ENCODE measurements around the gene SEC14L1.

The SEC14L1 gene

DNA sequence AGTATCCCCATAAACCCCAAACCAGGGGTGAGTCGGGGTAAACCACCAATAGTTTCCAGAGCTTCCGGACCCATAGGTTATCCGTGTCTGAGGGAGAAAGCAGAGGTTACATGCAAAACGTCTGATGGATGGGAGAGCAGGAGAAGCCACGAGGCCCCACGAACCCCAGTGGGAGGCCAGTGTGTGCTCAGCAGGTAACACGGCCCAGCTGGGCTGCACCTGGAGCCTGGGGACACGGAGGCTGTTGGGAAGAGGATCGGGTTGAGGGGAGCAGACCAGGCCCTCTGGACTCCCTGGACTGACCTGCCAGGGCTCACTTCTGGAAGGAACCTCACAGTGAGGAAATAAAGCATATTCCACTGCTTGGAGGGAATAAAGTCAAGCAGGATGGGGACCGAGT is 78.1 kb downstream of the SEC14L1 start:
- Histone ChIP-seq H3K9ac (ENCODE audit: low read length) (no peak overlapping the region), H3K4me1 (ENCODE audit: control insufficient read depth, insufficient read depth, low read length) (no peaks in the 10 kb centered on the region), H3K27me3 (ENCODE audit: control insufficient read depth, insufficient read depth, low read length) (no peaks in the 10 kb centered on the region), H3K36me3 (ENCODE audit: control insufficient read depth, insufficient read depth, low read length) (peaks cover 27% of the 10 kb centered on the region), H3K9me3 (ENCODE audit: control insufficient read depth, insufficient read depth, low read depth, low read length) (no peaks in the 10 kb centered on the region), H3K27ac (ENCODE audit: low read depth, low read length) (no peak overlapping the region), H3K4me3 (ENCODE audit: low read depth, low read length) (no peak overlapping the region)

GRCh38 chr17:77222356-77222755 is 81.6 kb downstream of the SEC14L1 start:
- H3K27me3 ChIP-seq (ENCODE audit: control insufficient read depth, insufficient read depth, low read length), result no peaks in the 10 kb centered on the region
- no peak overlapping the region for H3K9ac ChIP-seq (ENCODE audit: low read length)
- no peaks in the 10 kb centered on the region for H3K4me1 ChIP-seq (ENCODE audit: control insufficient read depth, insufficient read depth, low read length)
- H3K27ac ChIP-seq (ENCODE audit: low read depth, low read length), result no peak overlapping the region
- H3K4me3 ChIP-seq (ENCODE audit: low read depth, low read length), result no peak overlapping the region
- 0 out of 2 replicates have a peak, but pooled peaks cover 5% of the 10 kb centered on the region for H3K9me3 ChIP-seq (ENCODE audit: control insufficient read depth, insufficient read depth, low read depth, low read length)
- peaks cover 14% of the 10 kb centered on the region for H3K36me3 ChIP-seq (ENCODE audit: control insufficient read depth, insufficient read depth, low read length)

- Histone ChIP-seq H3K9ac (ENCODE audit: low read length) (no peak overlapping the region), H3K4me1 (ENCODE audit: control insufficient read depth, insufficient read depth, low read length) (no peaks in the 10 kb centered on the region), H3K4me3 (ENCODE audit: low read depth, low read length) (no peak overlapping the region), H3K36me3 (ENCODE audit: control insufficient read depth, insufficient read depth, low read length) (0 out of 2 replicates have a peak, but pooled peaks cover 2% of the 10 kb centered on the region), H3K9me3 (ENCODE audit: control insufficient read depth, insufficient read depth, low read depth, low read length) (0 out of 2 replicates have a peak, but pooled peaks cover 5% of the 10 kb centered on the region), H3K27ac (ENCODE audit: low read depth, low read length) (no peak overlapping the region), H3K27me3 (ENCODE audit: control insufficient read depth, insufficient read depth, low read length) (no peaks in the 10 kb centered on the region)
Observed at GRCh38 chr17:77223642-77224420, 83.1 kb downstream of the SEC14L1 start.

DNA sequence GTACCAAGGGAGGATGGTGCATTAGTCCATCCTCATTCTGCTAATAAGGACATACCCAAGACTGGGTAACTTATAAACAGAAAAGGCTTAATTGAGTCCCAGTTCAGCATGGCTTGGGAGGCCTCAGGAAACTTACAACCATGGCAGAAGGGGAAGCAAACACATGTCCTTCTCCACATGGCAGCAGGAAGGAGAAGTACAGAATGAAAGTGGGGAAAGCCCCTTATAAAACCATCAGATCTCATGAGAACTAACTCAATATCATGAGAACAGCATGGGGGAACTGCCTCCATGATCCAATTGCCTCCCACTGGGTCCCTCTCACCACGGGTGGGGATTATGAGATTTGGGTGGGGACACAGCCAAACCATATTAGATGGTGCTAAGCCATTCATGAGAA is 84.5 kb downstream of the SEC14L1 start:
- H3K4me1 ChIP-seq (ENCODE audit: control insufficient read depth, insufficient read depth, low read length), result no peaks in the 10 kb centered on the region
- H3K9ac ChIP-seq (ENCODE audit: low read length), result no peak overlapping the region
- no peaks in the 10 kb centered on the region for H3K36me3 ChIP-seq (ENCODE audit: control insufficient read depth, insufficient read depth, low read length)
- 0 out of 2 replicates have a peak, but pooled peaks cover 5% of the 10 kb centered on the region for H3K9me3 ChIP-seq (ENCODE audit: control insufficient read depth, insufficient read depth, low read depth, low read length)
- H3K27ac ChIP-seq (ENCODE audit: low read depth, low read length), result no peak overlapping the region
- H3K4me3 ChIP-seq (ENCODE audit: low read depth, low read length), result no peak overlapping the region
- no peaks in the 10 kb centered on the region for H3K27me3 ChIP-seq (ENCODE audit: control insufficient read depth, insufficient read depth, low read length)

GRCh38 chr17:77227461-77228240 is 86.9 kb downstream of the SEC14L1 start:
- Histone ChIP-seq H3K9ac (ENCODE audit: low read length) (no peak overlapping the region), H3K27me3 (ENCODE audit: control insufficient read depth, insufficient read depth, low read length) (no peaks in the 10 kb centered on the region)

GRCh38 chr17:77228241-77228752 is 87.5 kb downstream of the SEC14L1 start:
- Histone ChIP-seq H3K4me3 (ENCODE audit: low read depth, low read length) (no peak overlapping the region), H3K27ac (ENCODE audit: low read depth, low read length) (no peak overlapping the region), H3K9me3 (ENCODE audit: control insufficient read depth, insufficient read depth, low read depth, low read length) (0 out of 2 replicates have a peak, but pooled peaks cover 5% of the 10 kb centered on the region), H3K36me3 (ENCODE audit: control insufficient read depth, insufficient read depth, low read length) (no peaks in the 10 kb centered on the region), H3K27me3 (ENCODE audit: control insufficient read depth, insufficient read depth, low read length) (no peaks in the 10 kb centered on the region), H3K4me1 (ENCODE audit: control insufficient read depth, insufficient read depth, low read length) (no peaks in the 10 kb centered on the region), H3K9ac (ENCODE audit: low read length) (no peak overlapping the region)

More at GRCh38 chr17:77227461-77228240, 86.9 kb downstream of the SEC14L1 start:
- Histone ChIP-seq H3K4me1 (ENCODE audit: control insufficient read depth, insufficient read depth, low read length) (no peaks in the 10 kb centered on the region), H3K27ac (ENCODE audit: low read depth, low read length) (no peak overlapping the region), H3K4me3 (ENCODE audit: low read depth, low read length) (no peak overlapping the region), H3K36me3 (ENCODE audit: control insufficient read depth, insufficient read depth, low read length) (no peaks in the 10 kb centered on the region), H3K9me3 (ENCODE audit: control insufficient read depth, insufficient read depth, low read depth, low read length) (0 out of 2 replicates have a peak, but pooled peaks cover 5% of the 10 kb centered on the region)

DNA sequence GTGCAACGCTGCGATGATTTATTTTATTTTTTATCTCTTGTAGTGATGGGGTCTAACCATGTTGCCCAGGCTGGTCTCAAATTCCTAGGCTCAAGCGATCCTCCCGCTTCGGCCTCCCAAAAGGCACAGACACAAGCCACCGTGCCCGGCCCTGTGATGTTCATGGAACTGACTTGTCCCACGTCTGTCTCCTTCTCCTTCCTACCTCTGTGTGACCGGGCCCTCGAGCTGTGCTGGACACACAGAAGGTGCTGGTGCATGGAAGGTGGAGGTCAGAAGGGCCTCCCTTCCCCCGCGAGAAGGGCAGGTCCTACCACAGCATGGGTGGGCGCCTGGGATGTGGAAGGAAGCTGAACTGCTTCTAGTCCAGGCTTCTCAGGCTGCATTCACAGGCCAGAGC is 88.0 kb downstream of the SEC14L1 start:
- H3K9me3 ChIP-seq (ENCODE audit: control insufficient read depth, insufficient read depth, low read depth, low read length), result 0 out of 2 replicates have a peak, but pooled peaks cover 8% of the 10 kb centered on the region
- H3K4me3 ChIP-seq (ENCODE audit: low read depth, low read length), result no peak overlapping the region
- H3K9ac ChIP-seq (ENCODE audit: low read length), result no peak overlapping the region
- no peaks in the 10 kb centered on the region for H3K4me1 ChIP-seq (ENCODE audit: control insufficient read depth, insufficient read depth, low read length)
- H3K27ac ChIP-seq (ENCODE audit: low read depth, low read length), result no peak overlapping the region
- no peaks in the 10 kb centered on the region for H3K27me3 ChIP-seq (ENCODE audit: control insufficient read depth, insufficient read depth, low read length)
- H3K36me3 ChIP-seq (ENCODE audit: control insufficient read depth, insufficient read depth, low read length), result no peaks in the 10 kb centered on the region

DNA sequence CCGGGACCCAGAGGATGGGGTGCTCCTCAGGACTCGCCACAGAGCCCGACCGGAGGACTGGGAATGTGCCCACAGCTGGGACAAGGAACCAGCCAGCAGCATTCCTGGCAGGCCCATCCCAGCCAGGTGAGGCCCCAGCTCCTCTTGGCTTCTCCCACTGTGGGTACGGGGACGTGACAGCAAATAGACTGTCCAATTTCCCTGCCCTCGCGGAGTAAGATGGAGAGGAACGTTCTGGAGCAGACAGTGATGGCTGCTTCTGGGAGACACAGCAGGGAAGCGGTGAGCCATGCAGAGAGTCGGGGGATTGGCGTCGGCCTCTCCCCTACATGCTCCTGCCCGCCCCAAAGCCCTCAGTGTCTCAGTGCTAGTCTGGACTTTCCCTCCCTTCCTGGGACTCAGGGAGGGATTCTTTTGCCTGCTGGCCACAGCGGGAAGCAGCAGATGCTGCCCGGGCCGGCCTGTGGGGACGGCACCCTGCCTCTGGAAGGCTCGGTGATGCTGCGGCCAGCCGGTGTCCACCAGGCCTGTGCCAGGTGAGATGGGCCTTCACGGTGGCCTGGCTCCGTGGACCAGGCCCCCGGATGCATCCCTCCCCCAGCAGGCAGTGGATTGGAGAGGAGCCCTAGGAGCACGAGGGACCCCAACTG is 89.1 kb downstream of the SEC14L1 start:
- Histone ChIP-seq H3K27ac (ENCODE audit: low read depth, low read length) (no peak overlapping the region), H3K9ac (ENCODE audit: low read length) (no peak overlapping the region), H3K4me1 (ENCODE audit: control insufficient read depth, insufficient read depth, low read length) (no peaks in the 10 kb centered on the region), H3K27me3 (ENCODE audit: control insufficient read depth, insufficient read depth, low read length) (no peaks in the 10 kb centered on the region), H3K9me3 (ENCODE audit: control insufficient read depth, insufficient read depth, low read depth, low read length) (0 out of 2 replicates have a peak, but pooled peaks cover 8% of the 10 kb centered on the region), H3K36me3 (ENCODE audit: control insufficient read depth, insufficient read depth, low read length) (no peaks in the 10 kb centered on the region), H3K4me3 (ENCODE audit: low read depth, low read length) (no peak overlapping the region)

DNA sequence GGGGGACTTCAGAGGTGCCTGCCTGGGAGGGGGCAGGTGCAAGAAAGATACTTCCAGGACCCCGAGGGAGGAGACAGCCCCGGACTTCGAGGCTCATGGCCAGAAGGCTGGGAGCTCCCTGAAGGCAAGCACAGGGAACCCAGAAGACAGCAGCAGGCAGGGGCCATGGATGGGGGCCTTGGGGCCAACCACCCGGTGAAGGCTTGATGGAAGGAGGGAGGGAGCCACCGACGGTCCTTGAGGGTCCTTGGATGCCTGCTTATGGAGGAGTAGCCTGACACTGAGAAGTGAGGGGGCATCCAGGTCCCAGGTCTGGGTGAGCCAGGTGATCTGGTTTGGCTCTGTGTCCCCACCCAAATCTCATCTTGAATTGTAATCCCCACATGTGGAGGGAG is 89.7 kb downstream of the SEC14L1 start:
- Histone ChIP-seq H3K27ac (ENCODE audit: low read depth, low read length) (no peak overlapping the region), H3K4me1 (ENCODE audit: control insufficient read depth, insufficient read depth, low read length) (no peaks in the 10 kb centered on the region), H3K9me3 (ENCODE audit: control insufficient read depth, insufficient read depth, low read depth, low read length) (0 out of 2 replicates have a peak, but pooled peaks cover 5% of the 10 kb centered on the region), H3K4me3 (ENCODE audit: low read depth, low read length) (no peak overlapping the region), H3K27me3 (ENCODE audit: control insufficient read depth, insufficient read depth, low read length) (no peaks in the 10 kb centered on the region), H3K36me3 (ENCODE audit: control insufficient read depth, insufficient read depth, low read length) (no peaks in the 10 kb centered on the region), H3K9ac (ENCODE audit: low read length) (no peak overlapping the region)

DNA sequence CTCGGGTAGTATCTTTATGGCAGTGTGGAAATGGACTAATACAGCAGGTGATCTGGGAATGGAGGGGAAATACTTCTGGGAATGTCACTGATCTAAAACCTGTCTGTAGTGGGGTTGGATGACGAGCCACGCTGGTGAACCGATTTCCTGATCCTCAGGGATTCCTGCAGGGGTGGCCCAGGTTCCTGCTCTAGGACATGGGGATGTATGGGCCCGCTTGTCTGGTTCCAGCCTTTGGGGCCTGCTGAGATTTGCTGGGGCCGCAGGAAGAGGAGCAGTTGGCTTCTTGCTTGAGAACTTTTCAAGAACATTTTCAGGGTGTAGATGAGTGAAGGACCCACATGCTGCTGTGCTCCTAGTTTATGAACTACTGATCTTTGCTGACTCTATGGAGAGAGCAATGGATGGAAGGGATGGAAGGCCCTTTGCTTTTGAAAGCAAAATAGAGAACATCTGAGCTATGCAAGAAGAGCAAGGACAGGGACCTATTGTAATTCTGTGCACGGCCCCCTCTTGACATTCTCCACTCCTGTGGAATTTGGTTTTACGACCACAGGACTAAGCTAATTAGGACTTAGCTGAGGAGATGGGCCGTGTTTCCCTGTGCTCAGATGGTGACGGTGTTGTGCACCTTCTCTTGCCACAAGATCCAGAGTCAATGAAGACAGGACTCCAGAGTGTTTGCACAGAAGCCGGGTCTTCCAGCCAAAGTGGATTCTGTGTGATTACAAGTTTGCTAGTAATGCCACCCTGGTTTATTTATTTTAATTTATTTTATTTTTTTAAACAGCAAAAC is 90.5 kb downstream of the SEC14L1 start:
- Histone ChIP-seq H3K9me3 (ENCODE audit: control insufficient read depth, insufficient read depth, low read depth, low read length) (0 out of 2 replicates have a peak, but pooled peaks cover 3% of the 10 kb centered on the region), H3K4me1 (ENCODE audit: control insufficient read depth, insufficient read depth, low read length) (no peaks in the 10 kb centered on the region)

More for the DNA sequence above, 90.5 kb downstream of the SEC14L1 start:
- no peaks in the 10 kb centered on the region for H3K27me3 ChIP-seq (ENCODE audit: control insufficient read depth, insufficient read depth, low read length)
- no peaks in the 10 kb centered on the region for H3K36me3 ChIP-seq (ENCODE audit: control insufficient read depth, insufficient read depth, low read length)
- H3K4me3 ChIP-seq (ENCODE audit: low read depth, low read length), result no peak overlapping the region
- no peak overlapping the region for H3K9ac ChIP-seq (ENCODE audit: low read length)
- H3K27ac ChIP-seq (ENCODE audit: low read depth, low read length), result no peak overlapping the region
